Fibroblast of lung (primary cell): ENCODE results near the gene SPDL1.

ENCODE experiments used
- CTCF ChIP-seq, 2 donors: IDR thresholded peaks in 1 of 2; conservative IDR thresholded peaks in 1 of 2; 1 replicate in 1 of 2; 2 replicates in 1 of 2; pipeline ENCODE4 v1.5.1; 2011 to 2012; ENCODE audit warnings: low read length in 2 of 2, control low read depth in 1 of 2, inconsistent platforms in 1 of 2, low read depth in 1 of 2, mild to moderate bottlenecking in 1 of 2
- EZH2 ChIP-seq: IDR thresholded peaks from 2 replicates; pipeline ENCODE4 v1.5.1; 2012; ENCODE audit warnings: low read length, control low read depth, mild to moderate bottlenecking; ENCODE audit errors: missing control alignments

GRCh38 chr5:169547508-169547907 is 36.1 kb upstream of the SPDL1 start:
- TF ChIP-seq CTCF (conservative IDR thresholded peaks at IDR 0.05 in 1 of 2, IDR thresholded peaks at IDR 0.05 in 1 of 2; ENCODE audit: low read depth in 1 of 2, low read length in 2 of 2) = no peak
- TF ChIP-seq EZH2 = no peak
